IMR-90 (cell line): Measurements from ENCODE around the gene CCND1. TPM values are rescaled to one million over a fixed set of nuclear protein-coding genes. Genes with fewer than 3 reads are reported as not detected.

ENCODE experiments used
- ATAC-seq: fragments of 200-7000 bp; cut with Tn5 transposase; 2 replicates; pipeline ENCODE4 v1.9.1; 2020; ENCODE audit warnings: low read depth, mild to moderate bottlenecking, moderate library complexity
- BruUV-seq: library from RNA; stranded (reverse); fragments of 400-500 nt; replicated peaks from 2 replicates; lab custom pipeline; 2021; lab: Mats Ljungman, UMichigan
- CTCF ChIA-PET: fragments of 300-600 bp; formaldehyde crosslinking; extraction: SDS; loops from one replicate; lab custom pipeline; 2021; ENCODE audit warnings: antibody characterized with exemption; lab: Yijun Ruan, JAX
- POLR2A ChIA-PET: fragments of 300-600 bp; sonication (Branson Sonifier 250); formaldehyde crosslinking; loops from one replicate; lab custom pipeline; 2022; ENCODE audit warnings: antibody characterized with exemption; ENCODE audit not compliant: unreplicated experiment; lab: Charles Lee
- DNase-seq: peaks from one replicate; pipeline ENCODE4 v3.0.0; 2013
- H2AFZ ChIP-seq: replicated peaks from 2 replicates; pipeline ENCODE3; 2013; ENCODE audit warnings: low read length, mild to moderate bottlenecking; ENCODE audit not compliant: poor library complexity
- H2AK5ac ChIP-seq: 2 replicates; pipeline ENCODE4 v1.6.1; 2013; ENCODE audit warnings: low read depth, low read length, inconsistent platforms
- H2AK9ac ChIP-seq: replicated peaks from 2 replicates; pipeline ENCODE3; 2013; ENCODE audit warnings: mild to moderate bottlenecking, low read depth, low read length, moderate library complexity; ENCODE audit not compliant: poor library complexity
- H2BK120ac ChIP-seq: 2 replicates; pipeline ENCODE4 v1.6.1; 2013; ENCODE audit warnings: low read depth, low read length, inconsistent platforms
- H2BK15ac ChIP-seq: 3 replicates; pipeline ENCODE4 v1.6.1; 2013; ENCODE audit warnings: low read depth, low read length, inconsistent platforms
- H2BK20ac ChIP-seq: 2 replicates; pipeline ENCODE4 v1.6.1; 2013; ENCODE audit warnings: low read depth, mild to moderate bottlenecking, inconsistent platforms, low read length, moderate library complexity
- H2BK5ac ChIP-seq: 2 replicates; pipeline ENCODE4 v1.6.1; 2013; ENCODE audit warnings: mild to moderate bottlenecking, low read depth, low read length, inconsistent platforms; ENCODE audit not compliant: poor library complexity, severe bottlenecking
- H3K14ac ChIP-seq: replicated peaks from 2 replicates; pipeline ENCODE4 v1.6.1; 2013; ENCODE audit warnings: low read depth, low read length, inconsistent platforms
- H3K18ac ChIP-seq: 2 replicates; pipeline ENCODE4 v1.6.1; 2013; ENCODE audit warnings: low read depth, low read length, control low read depth
- H3K23ac ChIP-seq: 2 replicates; pipeline ENCODE4 v1.6.1; 2013; ENCODE audit warnings: low read depth, low read length, inconsistent platforms
- H3K27ac ChIP-seq: 2 replicates; pipeline ENCODE4 v1.5.1; 2013; ENCODE audit warnings: mild to moderate bottlenecking, control low read depth, low read length; ENCODE audit not compliant: insufficient read depth
- H3K27me3 ChIP-seq: 2 replicates; pipeline ENCODE4 v1.6.1; 2013; ENCODE audit warnings: low read length; ENCODE audit not compliant: control insufficient read depth, insufficient read depth
- H3K36me3 ChIP-seq: 2 replicates; pipeline ENCODE4 v1.6.1; 2013; ENCODE audit warnings: low read length, mixed read lengths; ENCODE audit not compliant: control insufficient read depth, insufficient read depth
- H3K4ac ChIP-seq: 2 replicates; pipeline ENCODE4 v1.6.1; 2013; ENCODE audit warnings: low read depth, low read length, inconsistent platforms
- H3K4me1 ChIP-seq: 2 replicates; pipeline ENCODE4 v1.6.1; 2013; ENCODE audit warnings: low read length, mixed read lengths; ENCODE audit not compliant: control insufficient read depth, insufficient read depth
- H3K4me2 ChIP-seq: 2 replicates; pipeline ENCODE4 v1.6.1; 2013; ENCODE audit warnings: low read depth, mild to moderate bottlenecking, control low read depth, low read length, moderate library complexity
- H3K4me3 ChIP-seq: 2 replicates; pipeline ENCODE4 v1.5.1; 2013; ENCODE audit warnings: low read depth, mild to moderate bottlenecking, control low read depth, low read length, moderate library complexity; ENCODE audit not compliant: insufficient read depth
- H3K56ac ChIP-seq: 2 replicates; pipeline ENCODE4 v1.6.1; 2013; ENCODE audit warnings: low read length, inconsistent platforms; ENCODE audit not compliant: insufficient read depth; ENCODE audit errors: extremely low read depth
- H3K79me1 ChIP-seq, 2 experiments: 2 replicates each; pipeline ENCODE4 v1.6.1; 2013; ENCODE audit warnings: low read length in 2 of 2, inconsistent platforms in 1 of 2, low read depth in 1 of 2
- H3K9ac ChIP-seq: 2 replicates; pipeline ENCODE4 v1.6.1; 2013; ENCODE audit warnings: low read depth, low read length, control low read depth
- H3K9me1 ChIP-seq: 2 replicates; pipeline ENCODE4 v1.6.1; 2013; ENCODE audit warnings: low read length, inconsistent platforms; ENCODE audit not compliant: insufficient read depth
- H3K9me3 ChIP-seq: 2 replicates; pipeline ENCODE4 v1.6.1; 2013; ENCODE audit warnings: low read length; ENCODE audit not compliant: control insufficient read depth, insufficient read depth
- H4K20me1 ChIP-seq: 2 replicates; pipeline ENCODE4 v1.6.1; 2013; ENCODE audit warnings: low read length, inconsistent platforms; ENCODE audit not compliant: insufficient read depth
- H4K5ac ChIP-seq: 2 replicates; pipeline ENCODE4 v1.6.1; 2013; ENCODE audit warnings: mild to moderate bottlenecking, low read depth, low read length, control low read depth
- H4K8ac ChIP-seq, 2 experiments: 2 replicates each; pipeline ENCODE4 v1.6.1; 2013; ENCODE audit warnings: low read depth in 2 of 2, low read length in 2 of 2, control low read depth in 1 of 2, inconsistent platforms in 1 of 2
- H4K91ac ChIP-seq: 2 replicates; pipeline ENCODE4 v1.6.1; 2013; ENCODE audit warnings: low read depth, low read length, inconsistent platforms; ENCODE audit not compliant: insufficient read depth
- POLR2A ChIP-seq: IDR thresholded peaks from 2 replicates; pipeline ENCODE4 v1.6.1; 2012; ENCODE audit warnings: mild to moderate bottlenecking, low read depth, low read length
- WGBS, 2 experiments: methylation state at CpG; one replicate each; pipeline versions ENCODE4 v1.1.5 to v1.1.7; 2013; ENCODE audit warnings: missing lambda C conversion rate in 2 of 2; ENCODE audit not compliant: insufficient read length in 1 of 2; ENCODE audit errors: extremely low coverage in 2 of 2; 5-methylcytosine and 5-hydroxymethylcytosine counted together
- dilution Hi-C: fragments of 300-500 bp; cut with HindIII; formaldehyde crosslinking; loops from one replicate; pipeline ENCODE4 v1.14.3; 2018; ENCODE audit warnings: low sequenced_read_pairs; ENCODE audit not compliant: unreplicated experiment
- in situ Hi-C: fragments of 300-500 bp; cut with MboI; formaldehyde crosslinking; loops from 3 replicates; pipeline ENCODE4 v1.14.3; 2019; ENCODE audit warnings: low sequenced_read_pairs, inconsistent platforms, mixed read lengths
- intact Hi-C: fragments of 100-400 bp; cut with micrococcal nuclease; formaldehyde crosslinking; loops from 2 replicates; pipeline ENCODE4 v1.10.0; 2022
- polyA plus RNA-seq, 3 experiments: library from polyadenylated mRNA; depleted of rRNA; stranded (reverse); fragments of >200 nt; gene quantifications; 2 replicates each; pipeline ENCODE4 v1.2.3, GENCODE V29; 2012; ENCODE audit warnings: low replicate concordance in 1 of 3
- total RNA-seq: library from RNA; depleted of rRNA; stranded (reverse); fragments of >200 nt; gene quantifications from 2 replicates; pipeline ENCODE4 v1.2.3, GENCODE V29; 2012

The CCND1 gene
- total and polyA plus RNA-seq, 2 of the 4 experiments (the other 2 are of a cell fraction), result 481 to 748 TPM

- Histone ChIP-seq H2BK120ac (no peak overlapping the region), H3K4ac (no peak overlapping the region), H2AFZ (no peak overlapping the region), H3K4me3 (no peak overlapping the region), H3K18ac (no peak overlapping the region), H3K23ac (no peak overlapping the region), H3K56ac (no peak overlapping the region), H3K36me3 (peaks cover 30% of the 10 kb centered on the region), H3K27ac (no peak overlapping the region), H3K4me1 (peaks cover 5% of the 10 kb centered on the region; the same call in 1 of the 2 replicates), H2BK15ac (no peak overlapping the region), H3K14ac (no peak overlapping the region), H2BK20ac (no peak overlapping the region), H2BK5ac (no peak overlapping the region), H2AK9ac (no peak overlapping the region), H3K79me1 (peaks cover 10 to 33% of the 10 kb centered on the region in 2 experiments; a peak in 3 of 4 replicates), H4K20me1 (peaks cover 4% of the 10 kb centered on the region; the same call in 1 of the 2 replicates), H3K9me1 (no peaks in the 10 kb centered on the region), H3K4me2 (no peak overlapping the region), H3K27me3 (no peaks in the 10 kb centered on the region), H4K8ac (no peak overlapping the region), H3K9me3 (no peaks in the 10 kb centered on the region), H3K9ac (no peak overlapping the region), H4K5ac (no peak overlapping the region), H4K91ac (no peak overlapping the region), H2AK5ac (no peak overlapping the region)
- ChIA-PET POLR2A (no interaction called here), CTCF (no interaction called here)
- no CpG with 5 or more reads among the region's 6 CpGs for WGBS, 2 experiments
- TF ChIP-seq POLR2A, result no peak
- ATAC-seq (no peak), DNase-seq (no peak)
- intact Hi-C loops (no loop called here), in situ Hi-C loops (loop anchor here (25.0 kb wide), 2 partner anchors 726 to 1051 kb away; no protein-coding TSS in a partner anchor), dilution Hi-C loops (no loop called here)
- BruUV-seq, result no TSS peak
These were observed 22.4 kb downstream of the CCND1 start for GRCh38 chr11:69663326-69663725.
